Measurements from ENCODE around the gene RBM39.
"Not testable (repeated sequence)": the region's sequence is repeated elsewhere in the genome, so short reads cannot be mapped to it uniquely, and the experiment has no call there.

RBM39 gene

DNA sequence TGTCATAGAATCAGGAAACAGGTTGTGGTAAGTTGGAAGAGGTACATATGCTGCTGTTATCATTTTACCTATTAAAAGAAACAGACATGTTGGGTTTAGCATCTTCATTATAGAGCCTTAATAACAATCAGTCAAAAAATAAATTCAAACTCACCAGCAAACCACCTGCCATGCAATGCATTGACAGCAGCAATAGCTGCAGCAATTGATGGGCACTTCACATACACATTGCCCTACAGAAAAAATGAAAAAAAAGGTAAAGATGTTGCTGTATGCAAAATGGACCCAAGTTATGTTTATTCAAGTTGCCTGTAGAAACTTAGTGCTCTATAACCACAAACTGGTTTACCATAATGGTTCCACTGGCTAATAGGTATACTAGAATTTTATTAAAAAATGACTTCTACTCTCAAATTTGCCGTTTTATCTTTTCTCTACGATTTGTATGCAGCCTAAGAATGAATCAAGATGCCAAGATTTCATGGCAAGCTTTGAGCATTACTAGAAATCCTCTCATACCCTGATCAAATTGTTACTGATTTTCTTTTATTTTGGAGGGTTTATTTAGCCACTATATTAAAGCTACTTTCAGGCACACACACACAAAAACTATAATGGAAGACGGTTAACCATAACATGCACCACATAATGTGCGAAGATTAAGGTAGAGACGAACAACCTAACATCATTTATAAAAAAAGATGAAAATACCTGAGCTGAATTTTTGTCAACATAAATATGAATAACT lies 37.4 kb downstream of the RBM39 start:
- DNase-seq: no peak

DNA sequence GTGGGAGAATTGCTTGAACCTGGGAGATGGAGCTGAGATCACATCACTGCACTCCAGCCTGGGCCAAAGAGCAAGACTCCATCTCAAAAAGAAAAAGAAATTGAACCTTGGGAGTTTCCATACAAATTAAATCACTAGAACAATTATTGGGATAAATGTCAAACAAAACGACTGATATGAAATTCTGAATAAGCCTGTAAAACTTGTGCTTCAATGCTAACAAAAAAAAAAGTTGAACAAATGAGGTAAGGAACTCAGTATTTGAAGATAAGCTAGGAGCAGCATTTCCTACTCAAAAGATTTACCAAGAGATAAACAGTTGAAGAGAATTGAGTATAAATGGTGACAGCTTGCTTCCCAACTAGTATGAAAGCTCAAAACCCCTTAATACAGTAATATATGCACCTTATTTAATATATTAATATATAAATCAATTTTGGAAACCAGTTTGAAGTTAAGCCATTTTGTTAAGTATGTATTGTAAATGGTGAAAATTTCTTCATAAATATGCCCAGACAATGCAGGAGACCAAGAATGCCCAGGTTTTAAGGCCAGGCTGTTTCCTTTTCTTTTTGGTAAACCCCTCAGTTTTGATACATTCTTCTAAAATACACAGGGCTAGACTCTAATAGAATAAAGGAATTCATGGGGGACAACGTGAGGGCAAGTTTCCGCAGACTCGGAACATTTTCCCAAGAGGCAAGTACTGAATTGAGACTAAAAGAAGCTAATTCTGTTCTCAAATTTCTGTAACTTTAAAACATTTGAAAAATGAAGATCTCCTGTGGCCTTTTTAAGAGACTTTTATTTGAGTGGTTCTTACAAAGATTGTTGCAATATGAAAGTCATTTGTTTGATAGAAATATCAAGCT lies 39.0 kb downstream of the RBM39 start:
- DNase-seq: no peak

DNA sequence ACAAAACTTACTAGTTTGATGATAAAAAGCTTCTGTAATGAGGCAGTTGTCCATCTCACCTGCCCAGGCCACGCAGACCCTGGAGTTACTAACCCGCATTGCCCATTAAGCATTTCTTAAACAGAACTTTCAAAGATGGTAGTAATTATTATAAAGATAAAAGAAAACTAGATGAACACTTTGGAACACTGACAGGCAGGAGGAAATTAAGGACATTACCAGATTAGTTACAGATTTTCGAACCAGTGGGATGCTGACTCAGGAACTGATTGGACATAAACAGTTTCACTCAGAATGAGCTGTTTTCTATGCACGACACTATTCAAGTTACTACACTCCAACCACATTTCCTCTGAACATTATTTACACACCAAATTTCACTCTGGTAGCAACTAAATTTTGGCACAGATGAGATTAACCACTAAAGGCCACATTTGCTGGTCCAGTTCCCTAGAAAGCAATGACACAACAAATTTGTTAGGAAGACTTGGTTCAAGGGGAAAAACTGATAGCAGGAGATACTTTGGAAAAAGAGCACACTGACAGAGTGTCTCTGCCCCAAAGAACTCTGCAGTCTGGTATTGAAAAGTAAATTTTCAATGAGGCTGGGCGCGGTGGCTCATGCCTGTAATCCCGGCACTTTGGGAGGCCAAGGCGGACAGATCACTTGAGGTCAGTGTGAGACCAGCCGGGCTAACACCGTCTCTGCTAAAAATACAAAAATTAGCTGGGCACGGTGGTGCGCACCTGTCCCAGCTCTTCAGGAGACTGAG lies 39.8 kb downstream of the RBM39 start:
- no peak for DNase-seq

DNA sequence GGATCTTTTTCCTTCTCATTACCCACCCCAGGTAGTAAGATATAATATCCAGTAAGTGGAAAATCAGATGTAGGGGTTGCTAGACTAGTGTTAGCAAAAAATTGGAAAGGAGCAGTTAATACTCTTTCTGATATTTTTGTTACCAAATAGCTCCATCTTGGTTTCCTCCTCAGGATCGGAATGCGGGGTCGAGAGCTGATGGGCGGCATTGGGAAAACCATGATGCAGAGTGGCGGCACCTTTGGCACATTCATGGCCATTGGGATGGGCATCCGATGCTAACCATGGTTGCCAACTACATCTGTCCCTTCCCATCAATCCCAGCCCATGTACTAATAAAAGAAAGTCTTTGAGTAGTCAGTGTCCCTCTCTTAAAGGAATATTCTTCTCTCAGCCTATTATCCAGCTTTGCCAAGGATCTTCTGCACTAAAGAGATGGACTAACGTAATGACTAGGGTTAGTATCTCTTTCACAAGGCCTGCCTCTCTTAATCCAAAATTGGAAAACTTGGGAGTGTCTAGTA lies 41.4 kb downstream of the RBM39 start:
- no peak for DNase-seq

DNA sequence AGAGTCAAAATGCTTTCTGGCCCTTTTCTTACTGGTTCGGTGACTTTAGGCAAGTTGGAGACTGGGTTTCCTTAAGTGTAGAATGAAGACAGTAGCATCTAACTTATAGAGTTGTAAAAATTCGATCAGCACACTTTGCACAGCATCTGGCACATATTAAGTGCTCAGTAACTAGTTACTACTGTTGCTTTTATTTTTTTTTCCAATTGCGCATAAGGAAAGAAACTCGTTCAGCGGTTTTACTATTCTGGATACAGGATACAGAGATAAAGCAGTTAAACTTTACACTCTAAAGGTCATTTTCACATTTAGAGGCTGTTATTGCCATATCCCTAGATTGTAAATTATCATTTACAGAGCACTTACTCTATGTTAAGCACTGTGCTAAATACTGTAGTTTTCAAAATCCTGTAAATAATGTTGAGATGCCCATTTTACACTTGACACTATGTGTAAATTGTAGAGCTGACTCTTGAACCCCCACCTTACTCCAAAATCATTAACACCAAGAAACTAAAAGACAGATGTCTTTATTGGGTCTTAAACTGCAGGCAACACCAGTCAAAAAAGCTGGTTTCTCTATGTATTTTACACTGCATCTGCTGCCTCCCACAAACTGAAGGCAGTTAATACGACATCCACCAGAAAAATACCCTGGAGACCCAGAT lies 42.0 kb downstream of the RBM39 start:
- no peak for DNase-seq

DNA sequence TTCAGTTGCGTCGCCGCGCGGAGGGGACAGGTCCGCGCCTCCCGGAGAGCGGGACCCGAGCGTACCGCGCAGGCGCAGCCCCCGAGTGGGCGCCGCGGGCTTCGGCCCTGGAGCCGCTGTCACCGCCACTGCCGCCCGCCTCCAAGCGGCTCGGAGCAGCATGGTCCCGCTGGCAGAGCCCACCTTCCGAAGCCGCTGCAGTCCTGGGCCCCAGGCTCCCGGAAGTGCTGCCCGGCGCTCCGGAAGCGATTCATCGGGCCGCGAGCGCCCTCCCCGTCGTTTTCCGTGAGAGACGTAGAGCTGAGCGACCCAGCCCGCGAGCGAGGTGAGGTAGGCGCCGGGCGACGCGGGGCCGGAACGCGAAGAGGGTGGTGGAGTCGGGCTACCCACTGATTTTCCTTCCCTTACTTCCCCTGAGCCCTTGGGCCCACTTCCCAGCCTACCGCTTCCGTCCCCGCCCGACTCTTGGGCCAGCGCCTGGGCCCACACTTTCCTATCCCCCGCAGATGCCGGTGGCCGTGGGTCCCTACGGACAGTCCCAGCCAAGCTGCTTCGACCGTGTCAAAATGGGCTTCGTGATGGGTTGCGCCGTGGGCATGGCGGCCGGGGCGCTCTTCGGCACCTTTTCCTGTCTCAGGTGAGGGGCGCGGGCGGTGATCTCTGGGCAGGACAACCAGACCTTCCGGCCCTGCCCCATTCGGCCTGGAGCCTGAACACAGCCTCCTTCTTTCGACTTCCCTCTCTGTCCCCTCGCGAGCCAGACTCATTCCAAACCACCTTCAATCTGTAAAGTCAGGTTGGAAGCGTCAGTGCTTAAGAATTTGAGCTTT lies 42.7 kb downstream of the RBM39 start, which contains the start of the genes NFS1 and ROMO1:
NFS1 (minus strand) TSS at position 226 of the 830 bp plus-strand sequence; CDS start at position 162, 64 bp downstream.
ROMO1 (plus strand) TSS at position 279 of the 830 bp plus-strand sequence; CDS start at position 507, 228 bp downstream.
- peak; percentile 89 for DNase-seq

DNA sequence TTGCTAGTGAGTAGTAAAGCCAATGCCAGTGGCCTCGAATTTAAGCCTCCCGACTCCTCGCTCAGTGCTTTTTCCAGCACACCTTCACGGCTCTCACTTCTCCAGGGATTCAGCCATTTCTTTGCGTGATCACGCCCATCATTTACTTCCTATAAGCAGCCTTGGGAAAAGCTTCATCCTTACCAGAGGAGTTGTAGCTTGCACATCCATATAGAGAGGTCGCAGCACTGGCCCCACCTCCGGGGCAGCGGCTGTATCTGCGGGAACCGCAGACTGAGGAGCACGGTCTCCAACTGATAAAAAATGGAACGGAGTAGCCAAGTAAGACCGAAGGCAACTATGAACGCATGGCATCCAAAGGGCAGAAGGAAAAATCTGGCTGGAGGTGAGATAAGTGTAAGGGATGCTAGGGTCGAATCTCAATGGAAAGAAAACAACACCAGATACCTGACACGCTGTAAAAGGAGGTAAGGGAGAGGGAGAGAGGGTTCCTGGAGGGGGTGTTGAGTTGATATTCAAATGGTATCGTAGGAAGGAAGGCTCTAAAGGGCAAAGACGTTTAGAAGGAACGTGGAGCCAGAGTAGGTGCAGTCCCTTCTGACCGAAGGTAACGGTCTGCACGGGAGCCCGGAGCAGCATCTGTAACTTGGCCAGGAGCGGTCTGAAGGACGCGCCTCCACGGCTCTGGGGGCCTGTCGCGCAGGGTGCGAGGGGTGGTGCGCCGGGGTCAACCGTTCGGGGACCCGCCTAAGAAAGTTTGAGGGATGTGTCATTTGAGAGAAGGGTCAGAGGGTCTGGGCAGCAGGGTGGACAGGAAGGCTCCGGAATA lies 43.5 kb downstream of the RBM39 start:
- DNase-seq: no peak

DNA sequence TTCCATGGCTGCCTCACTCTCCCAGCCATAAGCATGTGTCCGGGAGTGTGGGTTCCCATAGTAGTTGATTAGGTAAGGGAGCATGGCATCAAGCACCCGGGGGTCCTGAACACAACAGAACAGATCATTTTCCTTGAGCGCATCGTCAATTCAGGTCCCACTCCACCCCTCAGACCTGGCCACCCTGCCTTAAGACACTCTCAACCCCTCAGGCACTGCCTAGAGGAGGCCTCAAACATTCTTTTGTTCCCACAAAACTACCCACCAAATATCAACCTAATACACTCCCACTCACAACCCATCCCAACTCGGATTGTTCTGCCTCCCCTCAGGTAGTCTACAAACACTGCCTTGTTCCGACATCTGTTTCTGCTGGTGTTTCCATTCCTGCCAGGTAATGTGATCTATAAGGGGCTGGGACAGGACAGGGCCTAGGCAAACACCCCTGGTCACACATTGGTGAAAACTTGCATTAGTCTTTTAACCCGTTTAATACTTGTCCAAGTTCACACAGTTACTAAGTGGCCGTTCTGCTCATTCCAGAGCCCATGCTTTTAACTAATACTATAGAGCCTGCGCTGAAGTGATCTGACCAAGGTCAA lies 44.3 kb downstream of the RBM39 start:
- no peak for DNase-seq

DNA sequence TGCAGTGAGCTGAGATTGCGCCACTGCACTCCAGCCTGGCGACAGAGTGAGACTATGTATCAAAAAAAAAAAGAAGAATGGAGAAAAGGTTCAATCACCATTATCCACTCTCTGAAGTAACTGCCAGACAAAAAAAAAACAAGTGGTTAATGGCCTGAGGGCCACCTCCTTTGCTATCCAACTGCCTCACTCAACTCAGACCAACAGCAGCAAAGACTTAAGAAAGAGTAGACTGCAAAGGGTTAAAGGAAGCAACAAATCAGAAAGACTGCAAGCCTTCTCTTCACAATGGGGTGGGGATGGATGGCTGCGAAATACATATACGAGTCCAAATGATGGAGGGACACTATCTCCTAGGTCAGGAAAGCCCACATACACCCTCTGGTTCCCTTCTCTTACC lies 46.1 kb downstream of the RBM39 start:
- no peak for DNase-seq

DNA sequence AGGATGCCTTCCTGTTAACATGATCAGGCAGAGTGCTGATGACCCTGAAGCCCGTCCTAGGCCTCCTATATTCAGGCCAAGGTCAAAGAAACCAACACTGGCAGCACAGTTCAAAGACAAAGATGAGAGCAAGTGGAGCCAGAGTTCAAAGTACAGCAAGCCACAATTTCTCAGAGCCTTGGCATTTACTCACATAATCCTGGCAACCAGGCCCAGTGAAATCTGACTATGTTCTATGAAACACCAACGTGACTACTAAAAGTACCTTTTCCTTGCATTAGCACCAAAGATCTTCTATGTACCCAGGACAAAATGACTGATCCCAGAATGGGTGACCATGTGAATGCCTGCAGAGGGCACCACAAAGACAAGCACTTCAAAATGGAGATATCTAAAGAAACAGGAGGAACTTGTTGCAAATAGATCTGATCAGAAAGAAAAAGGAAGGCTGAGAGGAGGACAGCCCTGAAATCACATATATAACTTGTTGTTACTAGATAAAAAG lies 46.8 kb downstream of the RBM39 start:
- no peak for DNase-seq

DNA sequence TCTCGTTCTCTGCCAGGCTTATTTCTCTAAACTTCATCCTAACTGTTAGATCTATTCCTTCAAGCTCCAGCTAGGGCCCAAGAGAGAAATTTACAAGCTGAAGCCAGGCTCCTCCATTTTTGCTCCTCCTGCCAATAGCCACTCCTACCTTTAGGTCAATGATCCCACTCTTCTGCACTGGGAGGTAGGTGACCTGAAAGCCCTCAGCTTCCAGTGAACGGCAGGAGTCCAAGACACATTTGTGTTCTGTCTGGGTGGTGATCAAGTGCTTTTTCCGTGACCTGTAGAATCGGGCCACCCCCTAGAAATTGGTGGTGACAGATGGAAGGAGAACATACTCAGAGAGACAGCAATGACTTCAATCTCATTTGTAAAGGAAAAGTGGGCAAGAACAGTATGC lies 51.8 kb downstream of the RBM39 start:
- no peak for DNase-seq

DNA sequence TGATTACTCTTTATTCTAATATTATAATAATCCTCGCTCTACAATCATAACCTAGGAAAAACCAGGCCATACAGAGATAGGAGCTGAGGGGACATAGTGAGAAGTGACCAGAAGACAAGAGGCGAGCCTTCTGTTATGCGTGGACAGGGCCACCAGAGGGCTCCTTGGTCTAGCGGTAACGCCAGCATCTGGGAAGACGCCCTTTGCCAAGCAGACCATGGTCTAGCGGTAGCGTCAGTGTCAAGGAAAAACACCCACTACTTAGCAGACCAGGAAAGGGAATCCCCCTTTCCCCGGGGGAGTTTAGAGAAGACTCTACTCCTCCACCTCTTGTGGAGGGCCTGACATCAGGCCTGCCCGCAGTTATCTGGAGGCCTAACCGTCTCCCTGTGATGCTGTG lies 55.2 kb downstream of the RBM39 start:
- not testable (repeated sequence) for DNase-seq

DNA sequence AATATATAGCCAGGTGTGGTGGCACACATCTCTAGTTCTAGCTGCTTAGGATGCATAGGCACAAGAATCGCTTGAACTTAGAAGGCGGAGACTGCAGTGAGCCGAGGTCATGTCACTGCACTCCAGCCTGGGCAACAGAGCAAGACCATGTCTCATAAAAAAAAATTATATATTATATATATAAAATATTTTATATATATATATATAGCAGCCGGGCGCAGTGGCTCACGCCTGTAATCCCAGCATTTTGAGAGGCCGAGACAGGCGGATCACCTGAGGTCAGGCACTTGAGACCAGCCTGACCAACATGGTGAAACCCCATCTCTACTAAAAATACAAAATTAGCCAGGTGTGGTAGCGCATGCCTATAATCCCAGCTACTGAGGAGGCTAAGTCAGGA lies 56.7 kb downstream of the RBM39 start:
- DNase-seq: not testable (repeated sequence)

DNA sequence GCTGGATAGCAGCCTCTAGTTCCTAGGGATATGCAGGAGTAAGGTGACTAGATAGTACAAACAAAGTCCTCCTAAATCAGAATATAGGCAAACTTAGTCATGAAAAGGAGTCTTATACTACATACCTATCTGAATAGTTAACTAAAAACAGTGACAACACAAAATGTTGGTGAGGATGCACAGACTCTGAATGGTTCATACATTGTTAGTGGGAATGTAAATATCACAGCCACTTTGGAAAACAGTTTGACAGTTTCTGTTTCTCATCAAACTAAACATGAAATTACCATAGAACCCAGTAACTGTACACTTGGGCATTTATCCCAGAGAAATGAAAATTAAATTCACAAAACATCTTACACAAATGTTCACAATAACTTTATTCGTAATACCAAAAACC lies 60.1 kb downstream of the RBM39 start:
- DNase-seq: no peak

DNA sequence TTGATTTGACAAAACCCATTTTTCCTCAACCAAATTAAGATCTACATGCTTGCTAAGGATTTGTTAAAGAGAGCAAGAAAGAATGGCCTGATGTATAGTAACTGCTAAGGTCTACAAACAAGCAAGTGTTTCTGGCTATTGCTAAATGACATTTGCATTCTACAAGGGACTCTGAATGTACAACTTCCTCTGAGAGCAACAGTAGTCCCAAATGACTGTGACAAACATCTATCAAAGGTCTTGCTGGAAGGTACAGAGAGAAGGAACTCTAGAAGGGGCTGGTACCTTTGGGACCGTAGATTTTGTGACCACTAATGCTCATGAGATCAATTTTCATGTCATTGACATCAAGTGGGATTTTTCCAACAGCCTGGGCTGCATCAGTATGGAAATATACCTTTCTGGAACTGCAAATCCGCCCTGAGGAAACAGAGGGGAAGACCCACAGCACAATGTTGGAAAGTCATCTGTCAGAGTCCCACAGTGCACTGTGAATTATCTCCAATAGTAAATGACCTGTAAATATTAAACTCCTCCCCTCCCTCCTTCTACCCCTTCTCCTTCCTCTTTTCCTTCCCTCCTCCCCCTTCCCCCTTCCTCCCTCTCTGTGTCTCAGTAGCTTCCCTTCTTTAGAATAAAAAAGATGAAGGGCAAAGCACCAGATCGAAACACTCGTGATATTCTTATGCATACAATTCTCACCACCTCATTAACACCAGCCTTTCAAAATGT lies 61.4 kb downstream of the RBM39 start:
- DNase-seq: no peak

DNA sequence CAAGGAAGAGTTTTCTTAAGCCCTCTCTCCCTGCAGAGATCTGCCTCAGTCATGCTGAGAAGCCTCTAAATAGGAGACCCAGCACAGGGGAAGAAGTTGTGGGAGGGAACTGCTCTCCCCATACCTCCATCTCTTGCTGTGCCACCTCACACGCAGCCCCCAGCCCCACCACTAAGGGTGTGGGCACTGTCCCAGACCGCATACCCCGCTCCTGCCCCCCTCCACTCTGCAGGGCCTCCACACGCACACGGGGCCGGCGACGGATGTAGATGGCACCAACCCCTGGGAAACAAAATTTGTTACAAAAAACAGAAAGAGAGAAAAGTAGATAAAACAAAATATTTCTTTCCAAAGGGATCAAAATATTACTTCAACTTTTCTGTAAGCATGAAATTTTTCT lies 67.1 kb downstream of the RBM39 start:
- no peak for DNase-seq

DNA sequence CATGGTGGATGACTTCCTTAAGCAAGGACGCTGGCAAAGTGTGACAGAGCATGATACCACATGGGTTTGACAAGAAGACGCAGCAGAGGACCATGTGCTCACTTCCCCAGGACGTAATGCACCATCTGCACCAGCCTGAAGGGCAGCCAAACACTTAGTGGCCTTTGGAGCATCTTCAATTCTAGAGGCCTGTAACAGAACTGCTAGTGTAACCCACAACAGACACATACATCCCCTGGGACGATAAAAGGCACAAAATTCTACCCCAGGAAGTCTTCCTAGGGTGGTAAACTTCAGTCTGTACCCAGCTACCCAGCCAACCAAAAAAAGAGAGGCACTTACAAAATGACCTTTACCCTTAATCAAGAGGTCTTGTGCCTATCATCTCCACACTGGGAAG lies 68.2 kb downstream of the RBM39 start:
- DNase-seq: no peak

DNA sequence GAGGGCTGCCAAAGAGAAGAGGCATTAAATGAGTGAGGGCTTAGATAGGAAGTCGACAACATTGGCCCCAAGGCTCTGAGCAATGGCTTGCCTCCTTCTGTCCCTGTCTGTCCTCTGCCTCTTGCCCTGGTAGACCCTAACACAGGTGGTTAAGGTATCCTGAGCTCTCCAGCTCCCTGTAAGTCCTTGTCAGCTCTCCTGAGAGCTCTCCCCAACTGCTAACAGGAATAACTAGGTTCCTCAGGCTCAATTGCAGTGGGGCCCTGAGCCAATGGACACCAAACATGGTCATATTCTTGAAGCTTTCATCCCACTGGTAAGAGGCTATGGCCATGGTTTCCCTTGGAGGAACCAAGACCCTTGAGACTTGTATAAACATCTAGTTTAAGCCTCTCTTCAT lies 72.4 kb downstream of the RBM39 start:
- no peak for DNase-seq

DNA sequence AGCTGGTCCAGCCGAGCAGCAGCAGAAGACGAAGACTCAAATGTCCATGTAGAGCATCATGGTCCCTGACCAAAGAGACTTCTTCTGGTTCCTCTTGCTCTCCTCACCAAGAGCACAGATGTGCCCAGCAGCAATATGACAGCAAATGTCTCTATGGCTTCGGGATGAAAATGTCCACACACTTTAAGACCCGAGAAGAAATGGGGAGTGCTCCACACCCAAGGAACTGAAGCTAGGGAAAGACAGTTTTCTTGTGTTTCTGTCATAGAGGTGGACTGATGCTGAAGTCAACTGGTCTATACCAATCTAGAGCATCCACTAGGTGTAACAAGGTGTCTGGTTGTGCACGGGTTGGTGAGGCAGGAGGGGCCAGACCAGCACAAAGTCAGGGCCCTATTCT lies 72.8 kb downstream of the RBM39 start:
- no peak for DNase-seq

Measured in CD4-positive, alpha-beta T cell treated with Interleukin-12 subunit alpha and Interleukin-12 subunit beta, for 1 hour (primary cell).